ENCODE data around the gene NUTM1. TPM values are rescaled to one million over a fixed set of nuclear protein-coding genes. Genes with fewer than 3 reads are reported as not detected.
A peak's percentile ranks its signal among the peaks of the same experiment; 100 is the strongest.

Gene NUTM1
- total and polyA plus RNA-seq, 2 of the 13 experiments (the other 11 are each of a cell fraction or from before 2014, with no cell fraction given): not detected

DNA sequence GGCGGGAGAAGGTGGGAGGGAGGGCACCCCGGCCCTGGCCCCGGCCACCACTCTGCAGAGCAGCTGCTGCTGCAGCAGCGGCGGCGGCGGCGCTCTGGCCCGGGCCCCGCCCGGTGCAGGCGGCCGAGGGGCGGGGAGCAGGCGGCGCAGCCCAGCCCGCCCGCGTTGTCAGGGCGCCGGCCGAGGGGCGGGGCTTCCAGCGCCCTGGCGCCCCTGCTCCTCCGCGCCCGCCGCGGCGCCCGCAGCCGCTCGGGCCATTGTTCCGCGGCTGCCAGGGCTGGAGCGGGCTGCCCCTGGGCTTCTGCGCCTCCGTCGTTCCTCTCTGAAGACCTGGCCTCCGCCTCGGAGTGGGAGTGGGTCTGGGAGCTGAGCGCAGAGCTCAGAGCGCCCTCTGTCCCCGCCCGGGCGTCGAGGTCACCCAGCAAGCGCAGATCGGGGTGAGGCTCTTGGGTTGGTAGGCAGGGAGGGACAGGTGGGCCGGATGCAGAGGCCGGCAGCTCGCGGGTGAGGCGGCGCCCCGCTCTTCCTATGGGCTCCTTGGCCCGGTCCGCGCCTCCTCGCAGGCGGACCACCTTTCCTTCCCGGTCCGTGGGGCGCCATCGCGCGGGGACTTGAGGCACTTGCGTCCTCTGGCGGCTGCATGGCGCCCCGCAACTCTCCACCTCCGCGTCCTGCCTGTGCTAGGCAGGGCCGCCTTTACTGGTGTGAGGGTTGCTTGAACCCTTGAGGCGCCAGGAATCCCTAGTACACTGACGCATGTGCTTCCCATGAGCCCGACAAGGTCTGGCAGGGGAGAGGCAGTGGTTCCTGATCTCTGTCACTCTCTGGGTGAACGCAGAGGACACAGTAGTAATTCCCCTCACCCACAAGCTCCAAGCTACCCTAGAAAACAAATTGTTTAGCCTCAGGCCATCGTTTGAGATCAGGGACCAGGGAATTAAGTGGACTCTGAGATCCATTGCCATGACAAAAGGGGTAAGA is 24.3 kb downstream of the NUTM1 start, which contains the start of gene LPCAT4 (continued):
- no peak for TF ChIP-seq RORA (CRISPR knock-in tag; IDR thresholded peaks at IDR 0.05)
- TF ChIP-seq CEBPG (CRISPR knock-in tag; IDR thresholded peaks at IDR 0.05): 0 out of 2 replicates have a peak, but pooled peaks have one; percentile 15
- TF ChIP-seq ZNF549 (CRISPR knock-in tag; IDR thresholded peaks at IDR 0.05): no peak
- TF ChIP-seq SMAD1 (CRISPR knock-in tag; IDR thresholded peaks at IDR 0.05; ENCODE audit: borderline replicate concordance, low read depth): 0 out of 2 replicates have a peak, but pooled peaks have one; percentile 58
- TF ChIP-seq SRSF1 (optimal IDR thresholded peaks at IDR 0.05; ENCODE audit: low read depth, low read length): peak; percentile 48
- TF ChIP-seq HOXD1 (CRISPR knock-in tag; IDR thresholded peaks at IDR 0.05): no peak
- TF ChIP-seq, protein P1, sequence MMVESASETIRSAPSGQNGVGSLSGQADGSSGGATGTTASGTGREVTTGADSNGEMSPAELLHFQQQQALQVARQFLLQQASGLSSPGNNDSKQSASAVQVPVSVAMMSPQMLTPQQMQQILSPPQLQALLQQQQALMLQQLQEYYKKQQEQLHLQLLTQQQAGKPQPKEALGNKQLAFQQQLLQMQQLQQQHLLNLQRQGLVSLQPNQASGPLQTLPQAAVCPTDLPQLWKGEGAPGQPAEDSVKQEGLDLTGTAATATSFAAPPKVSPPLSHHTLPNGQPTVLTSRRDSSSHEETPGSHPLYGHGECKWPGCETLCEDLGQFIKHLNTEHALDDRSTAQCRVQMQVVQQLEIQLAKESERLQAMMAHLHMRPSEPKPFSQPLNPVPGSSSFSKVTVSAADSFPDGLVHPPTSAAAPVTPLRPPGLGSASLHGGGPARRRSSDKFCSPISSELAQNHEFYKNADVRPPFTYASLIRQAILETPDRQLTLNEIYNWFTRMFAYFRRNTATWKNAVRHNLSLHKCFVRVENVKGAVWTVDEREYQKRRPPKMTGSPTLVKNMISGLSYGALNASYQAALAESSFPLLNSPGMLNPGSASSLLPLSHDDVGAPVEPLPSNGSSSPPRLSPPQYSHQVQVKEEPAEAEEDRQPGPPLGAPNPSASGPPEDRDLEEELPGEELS (CRISPR knock-in tag; IDR thresholded peaks at IDR 0.05): peak; percentile 45; the same call in 1 of the 2 replicates
- TF ChIP-seq SIX1 (CRISPR knock-in tag; IDR thresholded peaks at IDR 0.05; ENCODE audit: borderline replicate concordance): no peak
- TF ChIP-seq, protein P2, sequence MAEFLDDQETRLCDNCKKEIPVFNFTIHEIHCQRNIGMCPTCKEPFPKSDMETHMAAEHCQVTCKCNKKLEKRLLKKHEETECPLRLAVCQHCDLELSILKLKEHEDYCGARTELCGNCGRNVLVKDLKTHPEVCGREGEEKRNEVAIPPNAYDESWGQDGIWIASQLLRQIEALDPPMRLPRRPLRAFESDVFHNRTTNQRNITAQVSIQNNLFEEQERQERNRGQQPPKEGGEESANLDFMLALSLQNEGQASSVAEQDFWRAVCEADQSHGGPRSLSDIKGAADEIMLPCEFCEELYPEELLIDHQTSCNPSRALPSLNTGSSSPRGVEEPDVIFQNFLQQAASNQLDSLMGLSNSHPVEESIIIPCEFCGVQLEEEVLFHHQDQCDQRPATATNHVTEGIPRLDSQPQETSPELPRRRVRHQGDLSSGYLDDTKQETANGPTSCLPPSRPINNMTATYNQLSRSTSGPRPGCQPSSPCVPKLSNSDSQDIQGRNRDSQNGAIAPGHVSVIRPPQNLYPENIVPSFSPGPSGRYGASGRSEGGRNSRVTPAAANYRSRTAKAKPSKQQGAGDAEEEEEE (CRISPR knock-in tag; IDR thresholded peaks at IDR 0.05; ENCODE audit: borderline replicate concordance): 0 out of 2 replicates have a peak, but pooled peaks have one; percentile 80
- TF ChIP-seq KMT2A (CRISPR knock-in tag; IDR thresholded peaks at IDR 0.05): peak; percentile 74
- TF ChIP-seq AGO1 (IDR thresholded peaks at IDR 0.05; ENCODE audit: low read depth, low read length, poor library complexity, severe bottlenecking): no peak
- peak; percentile 65; the same call in 1 of the 2 replicates for TF ChIP-seq BORCS8-MEF2B (CRISPR knock-in tag; IDR thresholded peaks at IDR 0.05)
- TF ChIP-seq, protein P3, sequence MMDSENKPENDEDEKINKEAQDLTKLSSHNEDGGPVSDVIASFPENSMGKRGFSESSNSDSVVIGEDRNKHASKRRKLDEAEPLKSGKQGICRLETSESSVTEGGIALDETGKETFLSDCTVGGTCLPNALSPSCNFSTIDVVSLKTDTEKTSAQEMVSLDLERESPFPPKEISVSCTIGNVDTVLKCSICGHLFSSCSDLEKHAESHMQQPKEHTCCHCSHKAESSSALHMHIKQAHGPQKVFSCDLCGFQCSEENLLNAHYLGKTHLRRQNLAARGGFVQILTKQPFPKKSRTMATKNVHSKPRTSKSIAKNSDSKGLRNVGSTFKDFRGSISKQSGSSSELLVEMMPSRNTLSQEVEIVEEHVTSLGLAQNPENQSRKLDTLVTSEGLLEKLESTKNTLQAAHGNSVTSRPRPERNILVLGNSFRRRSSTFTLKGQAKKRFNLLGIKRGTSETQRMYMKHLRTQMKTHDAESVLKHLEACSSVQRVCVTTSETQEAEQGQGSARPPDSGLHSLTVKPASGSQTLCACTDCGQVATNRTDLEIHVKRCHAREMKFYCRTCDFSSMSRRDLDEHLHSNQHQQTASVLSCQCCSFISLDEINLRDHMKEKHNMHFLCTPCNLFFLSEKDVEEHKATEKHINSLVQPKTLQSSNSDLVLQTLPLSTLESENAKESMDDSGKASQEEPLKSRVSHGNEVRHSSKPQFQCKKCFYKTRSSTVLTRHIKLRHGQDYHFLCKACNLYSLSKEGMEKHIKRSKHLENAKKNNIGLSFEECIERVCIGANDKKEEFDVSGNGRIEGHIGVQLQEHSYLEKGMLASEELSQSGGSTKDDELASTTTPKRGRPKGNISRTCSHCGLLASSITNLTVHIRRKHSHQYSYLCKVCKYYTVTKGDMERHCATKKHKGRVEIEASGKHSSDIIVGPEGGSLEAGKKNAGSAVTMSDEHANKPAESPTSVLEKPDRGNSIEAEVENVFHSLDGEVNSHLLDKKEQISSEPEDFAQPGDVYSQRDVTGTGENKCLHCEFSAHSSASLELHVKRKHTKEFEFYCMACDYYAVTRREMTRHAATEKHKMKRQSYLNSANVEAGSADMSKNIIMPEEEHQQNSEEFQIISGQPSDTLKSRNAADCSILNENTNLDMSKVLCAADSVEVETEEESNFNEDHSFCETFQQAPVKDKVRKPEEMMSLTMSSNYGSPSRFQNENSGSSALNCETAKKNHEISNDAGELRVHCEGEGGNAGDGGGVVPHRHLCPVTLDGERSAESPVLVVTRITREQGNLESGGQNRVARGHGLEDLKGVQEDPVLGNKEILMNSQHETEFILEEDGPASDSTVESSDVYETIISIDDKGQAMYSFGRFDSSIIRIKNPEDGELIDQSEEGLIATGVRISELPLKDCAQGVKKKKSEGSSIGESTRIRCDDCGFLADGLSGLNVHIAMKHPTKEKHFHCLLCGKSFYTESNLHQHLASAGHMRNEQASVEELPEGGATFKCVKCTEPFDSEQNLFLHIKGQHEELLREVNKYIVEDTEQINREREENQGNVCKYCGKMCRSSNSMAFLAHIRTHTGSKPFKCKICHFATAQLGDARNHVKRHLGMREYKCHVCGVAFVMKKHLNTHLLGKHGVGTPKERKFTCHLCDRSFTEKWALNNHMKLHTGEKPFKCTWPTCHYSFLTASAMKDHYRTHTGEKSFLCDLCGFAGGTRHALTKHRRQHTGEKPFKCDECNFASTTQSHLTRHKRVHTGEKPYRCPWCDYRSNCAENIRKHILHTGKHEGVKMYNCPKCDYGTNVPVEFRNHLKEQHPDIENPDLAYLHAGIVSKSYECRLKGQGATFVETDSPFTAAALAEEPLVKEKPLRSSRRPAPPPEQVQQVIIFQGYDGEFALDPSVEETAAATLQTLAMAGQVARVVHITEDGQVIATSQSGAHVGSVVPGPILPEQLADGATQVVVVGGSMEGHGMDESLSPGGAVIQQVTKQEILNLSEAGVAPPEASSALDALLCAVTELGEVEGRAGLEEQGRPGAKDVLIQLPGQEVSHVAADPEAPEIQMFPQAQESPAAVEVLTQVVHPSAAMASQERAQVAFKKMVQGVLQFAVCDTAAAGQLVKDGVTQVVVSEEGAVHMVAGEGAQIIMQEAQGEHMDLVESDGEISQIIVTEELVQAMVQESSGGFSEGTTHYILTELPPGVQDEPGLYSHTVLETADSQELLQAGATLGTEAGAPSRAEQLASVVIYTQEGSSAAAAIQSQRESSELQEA (CRISPR knock-in tag; IDR thresholded peaks at IDR 0.05; ENCODE audit: not compliant biosample characterization): peak; percentile 79
- TF ChIP-seq KDM3A (CRISPR knock-in tag; IDR thresholded peaks at IDR 0.05; ENCODE audit: low read depth): peak; percentile 36; the same call in 1 of the 2 replicates
- no peak for TF ChIP-seq BHLHE40 (IDR thresholded peaks at IDR 0.05; ENCODE audit: low read length)
- 0 out of 2 replicates have a peak, but pooled peaks have one; percentile 52 for TF ChIP-seq ATF7-NPFF (CRISPR knock-in tag; IDR thresholded peaks at IDR 0.05; ENCODE audit: low read depth)
